Large intestine (tissue), 3 donors: Measurements from ENCODE around the gene OR2H1. TPM values are rescaled to one million over a fixed set of nuclear protein-coding genes. Genes with fewer than 3 reads are reported as not detected.

Source experiments
- DNase-seq, 2 donors: peaks; one replicate each; pipeline versions ENCODE4 v3.0.0 to v3.0.0-alpha.2; 2013
- H3K27ac ChIP-seq: one replicate; pipeline ENCODE4 v1.5.1; 2013; ENCODE audit warnings: low read length
- H3K27me3 ChIP-seq: 2 replicates; pipeline ENCODE4 v1.6.1; 2013; ENCODE audit warnings: low read length; ENCODE audit not compliant: control insufficient read depth, insufficient read depth
- H3K36me3 ChIP-seq: 2 replicates; pipeline ENCODE4 v1.6.1; 2013; ENCODE audit warnings: low read length; ENCODE audit not compliant: control insufficient read depth, insufficient read depth
- H3K4me1 ChIP-seq: one replicate; pipeline ENCODE4 v1.6.1; 2013; ENCODE audit warnings: low read length; ENCODE audit not compliant: control insufficient read depth, insufficient read depth
- H3K4me3 ChIP-seq: one replicate; pipeline ENCODE4 v1.5.1; 2013; ENCODE audit warnings: low read length
- H3K9me3 ChIP-seq: one replicate; pipeline ENCODE4 v1.6.1; 2013; ENCODE audit warnings: mild to moderate bottlenecking, low read depth, low read length, moderate library complexity; ENCODE audit not compliant: control insufficient read depth
- WGBS: methylation state at CpG from one replicate; pipeline ENCODE4 v1.1.5; 2013; ENCODE audit warnings: low lambda C conversion rate; ENCODE audit not compliant: insufficient coverage; 5-methylcytosine and 5-hydroxymethylcytosine counted together
- polyA plus RNA-seq: library from polyadenylated mRNA; unstranded; fragments of 120-200 nt; gene quantifications from one replicate; pipeline ENCODE4 v1.2.1, GENCODE V29; 2013

The OR2H1 gene
- polyA plus RNA-seq, 1 donor: not detected

GRCh38 chr6:29447670-29448069, 9.3 kb upstream of the OR2H1 start:
- no peak for DNase-seq
- H3K27ac ChIP-seq: no peak overlapping the region
- H3K27me3 ChIP-seq: no peaks in the 10 kb centered on the region
- no peaks in the 10 kb centered on the region for H3K36me3 ChIP-seq
- no peaks in the 10 kb centered on the region for H3K4me1 ChIP-seq
- no peaks in the 10 kb centered on the region for H3K9me3 ChIP-seq
- no CpG with 5 or more reads among the region's 1 CpG for WGBS
- H3K4me3 ChIP-seq: no peak overlapping the region

- H3K4me3 ChIP-seq: no peak overlapping the region
- H3K9me3 ChIP-seq: no peaks in the 10 kb centered on the region
- WGBS: 80% methylated on average over 1 of the region's 3 CpGs
- H3K4me1 ChIP-seq: no peaks in the 10 kb centered on the region
- DNase-seq: no peak
- H3K27ac ChIP-seq: no peak overlapping the region
- H3K27me3 ChIP-seq: no peaks in the 10 kb centered on the region
- H3K36me3 ChIP-seq: no peaks in the 10 kb centered on the region
Observed at GRCh38 chr6:29451471-29452193, 5.3 kb upstream of the OR2H1 start.

- Histone ChIP-seq H3K4me3 (no peak overlapping the region), H3K27me3 (no peaks in the 10 kb centered on the region), H3K9me3 (no peaks in the 10 kb centered on the region), H3K27ac (no peak overlapping the region), H3K4me1 (no peaks in the 10 kb centered on the region), H3K36me3 (no peaks in the 10 kb centered on the region)
- WGBS: 100% methylated on average over 1 of the region's 5 CpGs
- no peak for DNase-seq
Observed at GRCh38 chr6:29461021-29461814, 4.3 kb downstream of the OR2H1 start.

- no peak for DNase-seq
- no CpG with 5 or more reads among the region's 6 CpGs for WGBS
- H3K9me3 ChIP-seq: no peaks in the 10 kb centered on the region
- H3K4me3 ChIP-seq: no peak overlapping the region
- H3K27me3 ChIP-seq: no peaks in the 10 kb centered on the region
- H3K4me1 ChIP-seq: no peaks in the 10 kb centered on the region
- no peaks in the 10 kb centered on the region for H3K36me3 ChIP-seq
- H3K27ac ChIP-seq: no peak overlapping the region
Observed at GRCh38 chr6:29462022-29462421, 5.1 kb downstream of the OR2H1 start.

- no peaks in the 10 kb centered on the region for H3K9me3 ChIP-seq
- DNase-seq: no peak
- no peaks in the 10 kb centered on the region for H3K27me3 ChIP-seq
- no peak overlapping the region for H3K27ac ChIP-seq
- no peaks in the 10 kb centered on the region for H3K36me3 ChIP-seq
- no peaks in the 10 kb centered on the region for H3K4me1 ChIP-seq
- no peak overlapping the region for H3K4me3 ChIP-seq
- no CpG with 5 or more reads among the region's 2 CpGs for WGBS
Observed at GRCh38 chr6:29465279-29465678, 8.3 kb downstream of the OR2H1 start.

GRCh38 chr6:29465801-29466200, 8.8 kb downstream of the OR2H1 start:
- no peaks in the 10 kb centered on the region for H3K4me1 ChIP-seq
- H3K27ac ChIP-seq: no peak overlapping the region
- H3K4me3 ChIP-seq: no peak overlapping the region
- DNase-seq: no peak
- no peaks in the 10 kb centered on the region for H3K9me3 ChIP-seq
- no peaks in the 10 kb centered on the region for H3K36me3 ChIP-seq
- 100% methylated on average over 1 of the region's 2 CpGs for WGBS
- H3K27me3 ChIP-seq: no peaks in the 10 kb centered on the region

GRCh38 chr6:29466241-29466640, 9.3 kb downstream of the OR2H1 start:
- no peak overlapping the region for H3K27ac ChIP-seq
- H3K36me3 ChIP-seq: no peaks in the 10 kb centered on the region
- H3K9me3 ChIP-seq: no peaks in the 10 kb centered on the region
- 46% methylated on average over 3 of the region's 6 CpGs for WGBS
- H3K27me3 ChIP-seq: no peaks in the 10 kb centered on the region
- H3K4me1 ChIP-seq: no peaks in the 10 kb centered on the region
- DNase-seq: no peak
- H3K4me3 ChIP-seq: no peak overlapping the region

GRCh38 chr6:29474996-29475395, 18.0 kb downstream of the OR2H1 start:
- H3K27me3 ChIP-seq: no peaks in the 10 kb centered on the region
- H3K27ac ChIP-seq: no peak overlapping the region
- H3K4me3 ChIP-seq: no peak overlapping the region
- H3K36me3 ChIP-seq: no peaks in the 10 kb centered on the region
- no peaks in the 10 kb centered on the region for H3K9me3 ChIP-seq
- no peak for DNase-seq
- H3K4me1 ChIP-seq: no peaks in the 10 kb centered on the region
- no CpG with 5 or more reads among the region's 2 CpGs for WGBS

- Histone ChIP-seq H3K4me1 (no peaks in the 10 kb centered on the region), H3K4me3 (no peak overlapping the region), H3K27me3 (no peaks in the 10 kb centered on the region), H3K36me3 (no peaks in the 10 kb centered on the region), H3K27ac (no peak overlapping the region), H3K9me3 (no peaks in the 10 kb centered on the region)
- no peak for DNase-seq
- WGBS: 80% methylated on average over 1 of the region's 5 CpGs
Observed at GRCh38 chr6:29477923-29478450, 21.0 kb downstream of the OR2H1 start.

GRCh38 chr6:29478740-29479139, 21.8 kb downstream of the OR2H1 start:
- no peaks in the 10 kb centered on the region for H3K4me1 ChIP-seq
- 96% methylated on average over 4 of the region's 5 CpGs for WGBS
- no peak for DNase-seq
- H3K4me3 ChIP-seq: no peak overlapping the region
- no peaks in the 10 kb centered on the region for H3K36me3 ChIP-seq
- H3K9me3 ChIP-seq: no peaks in the 10 kb centered on the region
- no peak overlapping the region for H3K27ac ChIP-seq
- H3K27me3 ChIP-seq: no peaks in the 10 kb centered on the region
